ENCODE data around the gene ANKFY1.

The ANKFY1 gene

GRCh38 chr17:4116516-4116915, 147.3 kb downstream of the ANKFY1 start:
- TF ChIP-seq CTCF (IDR thresholded peaks at IDR 0.05; ENCODE audit: control insufficient read depth, extremely low read depth, insufficient read depth), result no peak
- DNase-seq (ENCODE audit: low read depth), result no peak
- H3K4me3 ChIP-seq (ENCODE audit: low read depth, low read length), result no peak overlapping the region
